Osteoblast (primary cell): ENCODE data around the gene DMWD. TPM values are rescaled to one million over a fixed set of nuclear protein-coding genes. Genes with fewer than 3 reads are reported as not detected.
A peak's percentile ranks its signal among the peaks of the same experiment; 100 is the strongest.

ENCODE experiments used
- DNase-seq: peaks from one replicate; pipeline ENCODE4 v3.0.0; 2011; ENCODE audit warnings: low spot score, mixed read lengths; ENCODE audit not compliant: insufficient read length; ENCODE audit errors: missing footprints
- H2AFZ ChIP-seq: 2 replicates; pipeline ENCODE4 v1.6.0; 2011; ENCODE audit warnings: mild to moderate bottlenecking, low read length
- H3K27ac ChIP-seq: 2 replicates; pipeline ENCODE4 v1.5.1; 2011; ENCODE audit warnings: mild to moderate bottlenecking, low read depth, low read length, moderate library complexity
- H3K27me3 ChIP-seq: 2 replicates; pipeline ENCODE4 v1.6.0; 2012; ENCODE audit warnings: mild to moderate bottlenecking, control low read depth, inconsistent platforms, low read length, moderate library complexity; ENCODE audit not compliant: insufficient read depth
- H3K36me3 ChIP-seq: 2 replicates; pipeline ENCODE4 v1.5.1; 2011; ENCODE audit warnings: mild to moderate bottlenecking, low read length, control low read depth, moderate library complexity; ENCODE audit not compliant: insufficient read depth
- H3K4me1 ChIP-seq: 2 replicates; pipeline ENCODE4 v1.5.1; 2011; ENCODE audit warnings: mild to moderate bottlenecking, low read length, control low read depth, moderate library complexity; ENCODE audit not compliant: insufficient read depth
- H3K4me2 ChIP-seq: 2 replicates; pipeline ENCODE4 v1.6.0; 2011; ENCODE audit warnings: mild to moderate bottlenecking, low read length; ENCODE audit not compliant: insufficient read depth
- H3K4me3 ChIP-seq: fragments of 200-600 bp; sonication (generic); 3 replicates; pipeline ENCODE4 v1.5.1; 2012; ENCODE audit warnings: mild to moderate bottlenecking, low read length, inconsistent platforms; ENCODE audit not compliant: insufficient read depth
- H3K79me2 ChIP-seq: 2 replicates; pipeline ENCODE4 v1.6.0; 2012; ENCODE audit warnings: mild to moderate bottlenecking, low read length, control low read depth, inconsistent platforms; ENCODE audit not compliant: insufficient read depth
- H3K9me3 ChIP-seq: 2 replicates; pipeline ENCODE4 v1.5.1; 2011; ENCODE audit warnings: low read depth, low read length, control low read depth
- H4K20me1 ChIP-seq: 2 replicates; pipeline ENCODE4 v1.6.0; 2012; ENCODE audit warnings: mild to moderate bottlenecking, low read length, control low read depth; ENCODE audit not compliant: insufficient read depth
- CTCF ChIP-seq: IDR thresholded peaks from 2 replicates; pipeline ENCODE4 v1.5.1; 2011; ENCODE audit warnings: mild to moderate bottlenecking, low read depth, low read length, moderate library complexity; ENCODE audit errors: extremely low read depth
- total RNA-seq: library from RNA; depleted of rRNA; stranded (reverse); fragments of >200 nt; gene quantifications from 2 replicates; pipeline ENCODE4 v1.2.3, GENCODE V29; 2012

The DMWD gene
- total RNA-seq, 1 donor = 48.5 TPM

GRCh38 chr19:45778010-45778661 is 14.5 kb downstream of the DMWD start:
- H3K79me2 ChIP-seq = peaks cover 23% of the 10 kb centered on the region
- TF ChIP-seq CTCF = no peak
- H3K36me3 ChIP-seq = peaks cover 41% of the 10 kb centered on the region
- H3K4me1 ChIP-seq = peaks cover 21% of the 10 kb centered on the region
- H3K9me3 ChIP-seq = no peaks in the 10 kb centered on the region
- no peak overlapping the region for H3K27ac ChIP-seq
- no peaks in the 10 kb centered on the region for H3K27me3 ChIP-seq
- no peak overlapping the region for H2AFZ ChIP-seq
- H3K4me3 ChIP-seq = no peak overlapping the region
- no peak overlapping the region for H3K4me2 ChIP-seq
- H4K20me1 ChIP-seq = peaks cover 36% of the 10 kb centered on the region
- DNase-seq = peak; percentile 23

GRCh38 chr19:45777395-45777961 is 15.2 kb downstream of the DMWD start:
- H2AFZ ChIP-seq = no peak overlapping the region
- H3K4me1 ChIP-seq = peaks cover 14% of the 10 kb centered on the region
- TF ChIP-seq CTCF = no peak
- H3K4me2 ChIP-seq = no peak overlapping the region
- no peak overlapping the region for H3K27ac ChIP-seq
- peaks cover 47% of the 10 kb centered on the region for H3K36me3 ChIP-seq
- H3K9me3 ChIP-seq = no peaks in the 10 kb centered on the region
- H3K27me3 ChIP-seq = no peaks in the 10 kb centered on the region
- H4K20me1 ChIP-seq = peaks cover 36% of the 10 kb centered on the region
- DNase-seq = no peak
- no peak overlapping the region for H3K4me3 ChIP-seq
- peaks cover 23% of the 10 kb centered on the region for H3K79me2 ChIP-seq

GRCh38 chr19:45774765-45775164 is 17.9 kb downstream of the DMWD start:
- Histone ChIP-seq H4K20me1 (peaks cover 26% of the 10 kb centered on the region), H2AFZ (no peak overlapping the region), H3K4me3 (no peak overlapping the region), H3K36me3 (peaks cover 61% of the 10 kb centered on the region), H3K4me2 (no peak overlapping the region), H3K27ac (no peak overlapping the region), H3K9me3 (no peaks in the 10 kb centered on the region), H3K27me3 (no peaks in the 10 kb centered on the region), H3K79me2 (no peaks in the 10 kb centered on the region), H3K4me1 (peaks cover 6% of the 10 kb centered on the region)
- TF ChIP-seq CTCF = no peak
- DNase-seq = peak; percentile 45

GRCh38 chr19:45773384-45773783 is 19.3 kb downstream of the DMWD start:
- H4K20me1 ChIP-seq = peaks cover 18% of the 10 kb centered on the region
- H3K4me2 ChIP-seq = no peak overlapping the region
- no peak overlapping the region for H2AFZ ChIP-seq
- no peaks in the 10 kb centered on the region for H3K79me2 ChIP-seq
- TF ChIP-seq CTCF = no peak
- H3K4me3 ChIP-seq = no peak overlapping the region
- H3K4me1 ChIP-seq = peaks cover 9% of the 10 kb centered on the region
- DNase-seq = peak; percentile 26
- H3K27me3 ChIP-seq = no peaks in the 10 kb centered on the region
- no peaks in the 10 kb centered on the region for H3K9me3 ChIP-seq
- no peak overlapping the region for H3K27ac ChIP-seq
- peaks cover 52% of the 10 kb centered on the region for H3K36me3 ChIP-seq
